Measurements from ENCODE around the gene TUG1. TPM values are rescaled to one million over a fixed set of nuclear protein-coding genes. Genes with fewer than 3 reads are reported as not detected.

TUG1 gene
- total RNA-seq, 4 donors from 2014 or later, result 27.9 to 63.1 (median 41.5) TPM

GRCh38 chr22:31001124-31001770 lies 32.2 kb downstream of the TUG1 start:
- no peak for TF ChIP-seq POLR2A (IDR thresholded peaks at IDR 0.05)
- no peak for TF ChIP-seq CTCF (IDR thresholded peaks at IDR 0.05)
- no peak for DNase-seq
- H3K36me3 ChIP-seq, result no peaks in the 10 kb centered on the region

GRCh38 chr22:31005535-31005934 lies 36.5 kb downstream of the TUG1 start:
- Histone ChIP-seq H3K36me3 (no peaks in the 10 kb centered on the region), H3K9me3 (peaks cover 0 to 11% (median 0%) of the 10 kb centered on the region in 3 donors), H3K27ac (no peak overlapping the region), H3K4me3 (no peak overlapping the region), H3K27me3 (no peaks in the 10 kb centered on the region), H3K4me1 (no peaks in the 10 kb centered on the region)
- TF ChIP-seq POLR2A (IDR thresholded peaks at IDR 0.05), result no peak
- TF ChIP-seq CTCF (IDR thresholded peaks at IDR 0.05), result no peak
- intact Hi-C loops (cut with DNase I), result no loop called here
- DNase-seq, result no peak

More at GRCh38 chr22:31001124-31001770, 32.2 kb downstream of the TUG1 start:
- Histone ChIP-seq H3K4me1 (no peaks in the 10 kb centered on the region), H3K27ac (no peak overlapping the region), H3K27me3 (no peaks in the 10 kb centered on the region), H3K4me3 (no peak overlapping the region), H3K9me3 (peaks cover 0 to 11% (median 0%) of the 10 kb centered on the region in 3 donors)
- 77 to 78% methylated on average over 6 of the region's 6 CpGs for WGBS, 2 donors
- intact Hi-C loops (cut with DNase I), result no loop called here

- no peak overlapping the region for H3K4me3 ChIP-seq
- 68 to 80% methylated on average over 3 of the region's 3 CpGs for WGBS, 2 donors
- H3K36me3 ChIP-seq, result no peaks in the 10 kb centered on the region
- DNase-seq, result no peak
- no peak overlapping the region for H3K27ac ChIP-seq
- peaks cover 0 to 12% (median 0%) of the 10 kb centered on the region in 3 donors for H3K4me1 ChIP-seq
- intact Hi-C loops (cut with DNase I), result no loop called here
- no peaks in the 10 kb centered on the region for H3K9me3 ChIP-seq
- no peak for TF ChIP-seq POLR2A (IDR thresholded peaks at IDR 0.05)
- TF ChIP-seq CTCF (IDR thresholded peaks at IDR 0.05), result no peak
- H3K27me3 ChIP-seq, result no peaks in the 10 kb centered on the region
These were observed 50.3 kb downstream of the TUG1 start for GRCh38 chr22:31019191-31019930.

GRCh38 chr22:31020334-31020733 lies 51.3 kb downstream of the TUG1 start:
- Histone ChIP-seq H3K9me3 (no peaks in the 10 kb centered on the region), H3K4me3 (no peak overlapping the region), H3K4me1 (peaks cover 0 to 12% (median 0%) of the 10 kb centered on the region in 3 donors), H3K27me3 (no peaks in the 10 kb centered on the region), H3K27ac (no peak overlapping the region), H3K36me3 (no peaks in the 10 kb centered on the region)
- TF ChIP-seq POLR2A (IDR thresholded peaks at IDR 0.05) (no peak), CTCF (IDR thresholded peaks at IDR 0.05) (no peak)
- WGBS, 2 donors, result 86 to 98% methylated on average over 3 to 4 of the region's 4 CpGs
- intact Hi-C loops (cut with DNase I), result no loop called here
- DNase-seq, result no peak

- no peak for DNase-seq
- no peaks in the 10 kb centered on the region for H3K27me3 ChIP-seq
- no peaks in the 10 kb centered on the region for H3K9me3 ChIP-seq
- no peak for TF ChIP-seq POLR2A (IDR thresholded peaks at IDR 0.05)
- no peak overlapping the region for H3K27ac ChIP-seq
- H3K36me3 ChIP-seq, result no peaks in the 10 kb centered on the region
- intact Hi-C loops (cut with DNase I), result no loop called here
- peaks cover 0 to 12% (median 0%) of the 10 kb centered on the region in 3 donors for H3K4me1 ChIP-seq
- H3K4me3 ChIP-seq, result no peak overlapping the region
- 74 to 82% methylated on average over 4 of the region's 5 CpGs for WGBS, 2 donors
These were observed 53.5 kb downstream of the TUG1 start for GRCh38 chr22:31022516-31022915.

Small RNAs within 50 kb of the gene (small RNA-seq; reads per million reads assigned to genes)
- 0 reads per million in 4 donors for gene RF01892

Other genes starting within 250 kb of the TUG1 start
- gene MORC2, start 491 bp upstream of the TUG1 start, total RNA-seq, result 10 to 100 TPM in 3 of 4 donors, 1 to 10 TPM in 1; 9.5 to 24.0 (median 13.1) TPM
- 100 to 1,000 TPM in 1 of 4 donors, 10 to 100 TPM in 3; 28.2 to 158 (median 45.8) TPM for gene SMTN, start 112.1 kb downstream of the TUG1 start, total RNA-seq
- 100 to 1,000 TPM in 2 of 4 donors, 10 to 100 TPM in 2; 13.3 to 291 (median 67.6) TPM for gene SELENOM, start 138.3 kb downstream of the TUG1 start, total RNA-seq
- 1 to 10 TPM in 2 of 4 donors, under 1 TPM in 2; 0.22 to 2.4 (median 0.84) TPM for gene INPP5J, start 153.7 kb downstream of the TUG1 start, total RNA-seq
- 10 to 100 TPM in 1 of 4 donors, 1 to 10 TPM in 3; 5.0 to 27.0 (median 7.8) TPM for gene PLA2G3, start 171.2 kb downstream of the TUG1 start, total RNA-seq
- gene RNF185, start 190.9 kb downstream of the TUG1 start, total RNA-seq, result 10 to 100 TPM; 20.1 to 34.0 (median 27.5) TPM
- gene LIMK2, start 243.0 kb downstream of the TUG1 start, total RNA-seq, result 100 to 1,000 TPM in 2 of 4 donors, 10 to 100 TPM in 2; 61.8 to 134 (median 109) TPM